Stimulated activated CD4-positive, alpha-beta T cell treated with anti-CD3 and anti-CD28 coated beads, Interleukin-2, amount 100 ng/mL, for 4 hours (primary cell): Measurements from ENCODE around the gene RHOT1.
"Not testable (repeated sequence)": the region's sequence is repeated elsewhere in the genome, so short reads cannot be mapped to it uniquely, and the experiment has no call there.

Experiments
- DNase-seq: peaks from one replicate; pipeline ENCODE4 v3.0.0-alpha.2; 2020; ENCODE audit warnings: low read depth

The RHOT1 gene

DNA sequence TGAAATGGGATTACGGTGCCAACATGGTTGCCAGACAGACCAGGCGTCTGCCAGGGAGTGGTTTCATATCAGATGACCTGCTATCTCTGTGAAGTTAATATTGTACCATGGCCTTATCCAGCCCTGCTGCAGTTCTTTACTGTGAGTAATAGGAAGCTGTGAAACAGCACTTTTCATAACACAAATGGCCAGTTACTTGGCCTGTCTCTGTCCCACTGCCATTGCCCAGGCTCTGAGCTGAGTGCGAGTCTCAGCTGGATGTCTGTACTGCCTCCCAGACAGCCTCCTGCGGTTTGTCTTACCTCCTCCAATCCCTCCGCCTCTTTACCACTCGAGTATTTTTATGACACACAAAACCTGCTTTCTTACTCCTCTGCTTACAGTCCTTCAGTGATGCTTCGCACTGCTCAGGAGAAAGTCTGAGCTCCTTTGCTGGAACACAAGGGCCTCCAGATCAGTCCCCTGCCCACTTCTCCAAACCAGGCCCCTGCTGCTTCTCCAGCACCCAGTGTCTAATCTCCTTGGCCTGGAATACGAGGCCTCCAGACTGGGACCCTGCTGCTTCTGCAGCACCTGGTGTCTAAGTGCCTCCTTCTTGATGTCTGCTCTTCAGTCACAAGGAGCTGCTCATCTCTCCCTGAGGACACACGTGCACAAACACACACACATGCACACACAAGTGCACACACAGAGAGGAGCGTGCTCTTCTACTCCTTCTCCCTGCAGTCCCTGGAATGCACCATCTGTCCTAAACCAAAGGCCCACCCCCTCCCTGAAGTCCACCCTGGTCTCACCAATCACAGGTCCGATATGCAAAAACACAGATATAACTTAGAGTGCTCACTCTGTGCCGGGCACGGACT lies 17.1 kb upstream of the RHOT1 start:
- DNase-seq: no peak

DNA sequence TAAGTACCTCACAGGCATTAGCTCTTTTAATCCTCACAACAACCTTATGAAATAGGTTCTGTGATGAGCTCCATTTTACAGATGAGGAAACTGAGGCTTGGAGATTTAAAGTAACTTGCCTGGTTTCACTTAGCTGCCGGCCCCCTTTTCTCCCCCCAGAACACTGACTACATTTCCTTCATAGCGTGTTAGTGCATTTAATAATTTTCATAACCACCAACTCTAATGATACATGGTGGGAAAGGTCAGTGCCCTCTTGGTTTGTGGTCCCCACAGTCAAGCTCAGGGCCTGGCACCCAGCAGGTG lies 16.5 kb upstream of the RHOT1 start:
- DNase-seq: no peak

DNA sequence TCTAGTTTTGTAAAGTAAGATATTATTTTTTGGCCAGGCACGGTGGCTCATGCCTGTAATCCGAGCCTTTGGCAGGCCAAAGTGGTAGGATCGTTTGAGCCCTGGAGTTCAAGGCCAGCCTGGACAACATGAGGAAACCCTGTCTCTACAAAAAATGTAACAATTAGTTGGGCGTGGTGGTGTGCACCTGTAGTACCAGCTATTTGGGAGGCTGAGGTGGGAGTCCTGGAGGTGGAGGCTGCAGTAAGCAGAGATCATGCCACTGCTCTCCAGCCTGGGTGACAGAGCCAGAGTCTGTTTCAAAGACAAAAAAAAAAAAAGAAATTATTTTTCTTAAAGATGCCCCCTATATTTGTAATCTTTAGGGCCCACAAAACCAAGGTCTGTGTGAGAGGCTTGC lies 16.0 kb upstream of the RHOT1 start:
- DNase-seq: no peak

DNA sequence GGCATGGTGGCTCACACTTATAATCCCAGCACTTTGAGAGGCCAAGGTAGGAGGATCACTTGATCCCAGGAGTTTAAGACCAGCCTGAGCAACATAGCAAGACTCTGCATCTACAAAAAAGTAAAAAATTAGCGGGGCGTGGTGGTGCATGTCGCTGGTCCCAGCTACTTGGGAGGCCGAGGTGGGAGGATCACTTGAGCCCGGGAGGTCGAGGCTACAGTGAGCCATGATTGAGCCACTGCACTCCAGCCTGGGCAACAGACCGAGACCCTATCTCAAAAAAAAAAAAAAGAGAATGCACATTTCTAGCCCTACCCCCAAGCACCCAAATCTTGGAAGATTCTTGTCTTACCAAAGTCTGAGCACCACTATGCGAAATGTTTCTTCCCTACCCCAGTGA lies 15.6 kb upstream of the RHOT1 start:
- no peak for DNase-seq

DNA sequence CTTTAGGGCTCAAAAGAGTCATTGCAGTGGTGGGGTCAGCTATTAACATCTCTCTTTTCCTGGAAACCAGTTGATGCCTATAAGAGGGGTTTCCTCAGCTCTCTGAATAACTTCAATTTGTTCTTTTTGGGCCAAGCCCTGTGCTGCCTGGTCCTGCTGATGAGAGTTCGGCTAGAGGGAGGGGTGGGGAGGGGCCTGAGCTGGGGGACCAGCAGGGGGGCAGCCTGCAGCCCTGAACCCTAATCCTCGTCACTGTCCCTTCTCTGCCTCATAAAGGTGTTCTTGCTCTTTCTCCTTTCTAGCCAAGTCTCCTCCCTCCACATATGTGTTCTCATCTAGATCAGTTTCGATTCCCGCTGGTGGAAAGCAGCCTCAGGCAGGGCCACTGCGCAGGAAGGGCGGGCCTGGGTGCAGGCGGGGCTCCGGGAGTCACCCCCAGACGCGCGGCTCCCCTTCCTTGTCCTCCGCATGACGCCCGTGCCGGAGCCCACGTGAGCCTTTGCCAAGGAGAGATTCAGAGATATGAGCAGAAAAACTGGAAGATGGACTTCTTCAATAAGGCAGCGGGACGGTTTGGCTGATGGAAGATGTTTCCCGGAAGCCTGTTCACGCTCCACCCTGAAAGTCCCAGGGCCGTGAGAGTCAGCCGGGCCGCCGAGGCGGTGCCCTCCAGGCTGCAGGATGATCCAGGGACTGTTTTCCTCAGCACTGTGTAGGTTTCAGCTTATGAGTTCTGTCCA lies 15.0 kb upstream of the RHOT1 start:
- peak; percentile 84 for DNase-seq

DNA sequence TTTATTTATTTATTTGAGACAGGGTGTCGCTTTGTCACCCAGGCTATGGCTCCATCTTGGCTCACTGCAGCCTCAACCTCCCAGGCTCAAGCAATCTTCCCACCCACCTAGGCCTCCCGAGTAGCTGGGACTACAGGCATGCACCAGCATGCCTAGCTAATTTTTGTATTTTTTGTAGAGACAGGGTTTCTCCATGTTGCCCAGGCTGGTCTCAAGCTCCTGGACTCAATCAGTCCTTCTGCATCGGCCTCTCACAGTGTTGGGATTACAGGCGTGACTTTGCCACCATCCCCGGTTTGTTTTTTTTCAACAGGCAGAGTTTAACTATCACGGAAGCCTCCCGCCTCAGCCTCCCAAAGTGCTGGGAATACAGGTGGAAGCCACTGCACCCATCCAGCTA lies 13.8 kb upstream of the RHOT1 start:
- not testable (repeated sequence) for DNase-seq

DNA sequence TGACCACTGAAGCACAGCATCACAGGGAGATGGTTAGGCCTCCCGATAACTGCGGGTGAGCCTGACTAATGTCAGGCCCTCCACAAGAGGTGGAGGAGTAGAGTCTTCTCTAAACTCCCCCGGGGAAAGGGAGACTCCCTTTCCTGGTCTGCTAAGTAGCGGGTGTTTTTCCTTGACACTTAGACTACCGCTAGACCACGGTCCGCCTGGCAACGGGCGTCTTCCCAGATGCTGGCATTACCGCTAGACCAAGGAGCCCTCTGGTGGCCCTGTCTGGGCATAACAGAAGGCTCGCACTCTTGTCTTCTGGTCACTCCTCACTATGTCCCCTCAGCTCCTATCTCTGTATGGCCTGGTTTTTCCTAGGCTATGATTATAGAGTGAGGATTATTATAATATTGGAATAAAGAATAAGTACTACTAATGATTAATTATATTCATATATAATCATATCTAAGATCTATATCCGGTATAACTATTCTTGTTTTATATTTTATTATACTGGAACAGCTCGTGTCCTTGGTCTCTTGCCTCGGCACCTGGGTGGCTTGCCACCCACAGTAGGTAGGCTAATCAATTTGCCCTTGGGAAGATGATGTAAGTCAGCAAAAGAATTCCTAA lies 6.7 kb upstream of the RHOT1 start:
- not testable (repeated sequence) for DNase-seq

DNA sequence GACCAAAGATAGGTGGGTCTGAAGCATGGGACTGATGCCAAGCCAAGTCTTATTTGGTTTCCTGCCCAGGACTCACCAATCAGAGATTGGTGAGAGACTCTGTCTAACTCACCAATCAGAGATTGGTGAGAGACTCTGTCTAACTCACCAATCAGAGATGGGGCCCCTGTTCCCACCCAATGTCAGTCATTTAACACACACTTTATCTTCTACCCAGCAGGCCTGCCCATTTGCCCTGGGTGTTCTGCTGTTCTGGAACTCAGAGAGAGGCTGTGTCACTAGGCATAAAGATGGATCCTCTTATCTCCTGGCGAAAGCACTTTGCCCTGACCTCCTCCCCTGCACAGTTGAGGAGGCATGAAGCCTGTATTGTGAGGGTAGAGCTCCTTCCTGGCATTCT lies 5.4 kb upstream of the RHOT1 start:
- no peak for DNase-seq

DNA sequence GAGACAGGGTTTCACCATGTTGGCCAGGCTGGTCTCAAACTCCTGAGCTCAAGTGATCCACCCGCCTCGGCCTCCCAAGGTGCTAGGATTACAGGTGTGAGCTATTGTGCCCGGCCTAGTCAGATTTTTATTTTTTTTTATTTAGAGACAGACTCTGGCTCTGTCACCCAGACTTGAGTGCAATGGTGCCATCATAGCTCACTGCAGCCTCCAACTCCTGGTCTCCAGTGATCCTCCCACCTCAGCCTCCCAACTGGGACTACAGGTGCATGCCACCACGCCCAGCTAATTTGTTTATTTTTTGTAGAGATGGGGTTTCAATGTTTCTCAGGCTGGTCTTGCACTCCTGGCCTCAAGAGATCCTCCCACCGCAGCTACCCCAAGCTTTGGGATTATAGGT lies 2.8 kb upstream of the RHOT1 start:
- DNase-seq: not testable (repeated sequence)

DNA sequence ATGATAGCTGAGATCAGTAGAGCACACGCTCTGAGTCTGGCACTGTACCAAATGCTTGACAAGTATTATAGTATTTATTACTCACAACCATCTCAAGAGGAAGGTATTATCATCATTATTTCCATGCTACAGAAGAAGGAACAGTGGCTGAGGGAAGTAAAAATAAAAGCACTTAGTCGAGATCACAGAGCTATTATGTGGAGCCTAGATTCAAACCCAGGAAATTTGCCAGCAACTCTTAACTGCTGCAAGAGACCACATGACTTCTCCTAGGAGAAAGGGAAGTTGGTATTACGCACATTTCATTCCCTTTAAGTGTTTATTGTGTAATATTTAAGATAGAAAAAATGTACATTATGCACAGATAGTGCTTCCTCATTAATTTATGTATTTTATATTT lies 1.0 kb upstream of the RHOT1 start:
- DNase-seq: no peak

DNA sequence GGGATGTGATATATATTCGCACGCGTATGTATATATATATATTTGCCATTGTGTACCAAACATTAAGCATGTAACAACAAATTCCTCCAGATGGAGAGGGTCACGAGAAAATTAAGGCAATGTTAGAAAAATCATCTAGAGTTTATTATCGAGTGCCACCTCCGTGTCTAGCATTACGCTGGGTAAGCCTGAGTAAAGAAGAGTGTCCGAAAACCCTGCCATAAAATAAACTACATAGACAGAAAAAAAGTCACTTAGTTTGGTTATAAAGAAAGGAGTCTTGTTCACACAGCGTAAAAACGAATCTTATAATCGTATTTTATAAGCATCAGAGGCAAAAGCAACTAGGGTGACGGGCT lies 644 bp upstream of the RHOT1 start:
- no peak for DNase-seq

DNA sequence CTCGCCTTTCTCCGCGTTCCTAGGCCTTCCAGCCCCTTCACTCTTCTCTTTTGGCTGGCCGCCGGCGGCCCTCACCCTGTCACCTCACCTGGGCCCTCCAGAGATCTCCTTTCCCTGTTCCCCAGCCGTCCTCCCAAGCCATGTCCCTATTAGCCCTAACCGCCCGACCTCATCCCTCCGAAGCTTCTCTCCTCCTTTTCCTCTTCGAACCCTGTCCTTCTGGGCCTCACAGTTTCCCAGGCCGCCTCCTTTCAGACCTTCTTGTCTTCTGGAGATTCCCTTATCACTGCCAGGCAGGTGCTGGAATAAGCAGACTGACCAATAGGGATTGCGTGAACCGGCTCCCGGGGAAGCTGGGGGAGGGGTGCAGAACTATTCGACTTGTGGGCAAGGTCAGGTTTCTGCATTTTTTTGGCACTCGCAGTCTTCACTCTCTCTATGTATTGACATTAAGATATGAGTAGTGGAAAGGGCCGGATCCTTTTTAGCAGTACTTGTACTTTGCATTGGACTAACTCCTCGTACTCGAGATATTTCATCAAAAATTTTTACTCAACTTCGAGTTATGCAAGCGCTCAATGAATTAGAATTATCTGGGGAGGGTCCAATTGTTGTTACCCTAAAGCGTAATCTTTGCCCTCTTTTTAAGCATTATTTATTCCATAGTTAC lies 690 bp downstream of the RHOT1 start:
- DNase-seq: no peak

DNA sequence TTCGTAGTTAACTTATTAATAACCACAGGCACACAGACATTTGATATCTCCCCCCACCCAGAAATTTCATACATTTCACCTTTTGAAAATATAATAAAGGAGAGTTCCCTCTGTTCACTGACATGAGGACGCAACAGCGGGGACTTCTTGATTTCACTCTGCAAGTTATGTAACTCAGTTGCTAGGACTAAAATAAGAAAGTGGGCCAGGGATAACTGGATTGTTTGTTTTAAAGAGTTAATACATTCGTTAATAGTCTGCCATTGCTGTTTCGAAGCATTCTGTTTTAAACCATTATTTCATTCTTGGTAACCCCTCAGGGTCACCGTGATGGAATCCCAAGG lies 1.2 kb downstream of the RHOT1 start:
- DNase-seq: no peak

DNA sequence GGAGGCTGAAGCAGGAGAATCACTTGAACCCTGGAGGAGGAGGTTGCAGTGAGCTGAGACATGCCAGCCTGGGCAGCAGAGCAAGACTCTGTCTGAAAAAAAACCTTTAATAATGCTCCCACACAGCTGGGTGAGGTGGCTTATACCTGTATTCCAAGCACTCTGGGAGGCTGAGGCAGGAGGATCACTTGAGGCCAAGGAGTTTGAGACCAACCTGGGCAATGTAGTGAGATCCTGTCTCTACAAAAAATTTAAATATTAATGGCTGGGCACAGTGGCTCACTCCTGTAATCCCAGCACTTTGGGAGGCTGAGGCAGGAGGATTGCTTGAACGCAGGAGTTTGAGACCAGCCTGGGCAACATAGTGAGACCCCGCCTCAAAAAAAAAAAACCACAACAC lies 2.1 kb downstream of the RHOT1 start:
- not testable (repeated sequence) for DNase-seq

DNA sequence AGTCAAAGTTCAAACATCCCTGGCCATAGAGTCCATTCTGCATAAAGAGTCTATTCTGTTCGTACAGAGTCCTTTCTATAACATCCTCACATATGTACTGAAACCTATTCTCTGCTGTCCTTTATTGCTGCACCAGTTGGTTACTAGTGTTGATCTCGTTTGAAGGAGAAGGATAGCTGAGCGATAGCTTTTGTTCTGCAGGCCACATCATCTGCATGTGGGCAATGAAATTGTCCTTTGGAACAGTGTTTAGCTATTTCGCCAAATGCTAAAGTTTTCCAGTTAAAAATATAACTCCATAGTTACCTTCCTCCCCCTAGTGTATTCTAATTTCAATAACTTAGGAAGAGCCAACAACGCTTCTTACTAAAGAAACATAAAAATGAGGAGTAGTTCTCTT lies 6.0 kb downstream of the RHOT1 start:
- no peak for DNase-seq

DNA sequence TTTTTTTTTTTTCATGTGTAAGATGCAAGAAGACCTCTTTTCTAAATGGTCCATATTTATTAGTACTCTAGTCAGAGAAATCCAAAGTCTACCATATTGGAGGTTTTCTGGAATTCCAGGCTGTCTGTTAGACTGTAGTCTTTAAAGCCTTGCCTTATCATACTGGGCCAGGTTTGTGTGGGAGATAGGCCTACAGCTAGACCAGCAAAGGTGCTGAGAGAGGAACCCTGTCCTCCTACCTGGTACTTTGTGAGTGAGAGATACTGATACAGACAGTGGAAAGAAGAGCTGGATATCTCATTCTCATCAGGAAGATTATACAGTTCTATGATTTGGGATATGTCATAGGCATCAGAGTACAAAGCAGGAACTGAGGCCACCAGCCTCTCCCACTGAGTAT lies 8.1 kb downstream of the RHOT1 start:
- no peak for DNase-seq

DNA sequence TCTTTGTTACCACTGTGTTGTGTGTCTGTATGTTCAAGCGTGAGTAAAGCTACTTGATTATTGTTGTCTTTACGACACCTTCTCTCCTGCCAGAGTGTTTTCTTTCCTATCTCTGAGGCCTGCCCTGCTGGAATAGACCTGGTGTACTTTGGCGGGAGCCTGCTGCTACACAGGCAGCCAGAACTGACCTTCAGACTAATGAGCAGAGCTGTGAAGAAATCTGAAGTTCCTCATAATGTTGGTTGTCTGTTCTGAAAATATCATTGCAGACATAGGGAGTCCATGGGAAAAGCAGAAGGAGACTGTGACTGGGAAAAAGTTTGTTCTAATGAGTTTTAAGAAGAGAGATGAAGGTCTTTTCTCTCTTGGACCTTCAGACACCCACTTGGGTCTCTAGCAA lies 9.8 kb downstream of the RHOT1 start:
- no peak for DNase-seq

DNA sequence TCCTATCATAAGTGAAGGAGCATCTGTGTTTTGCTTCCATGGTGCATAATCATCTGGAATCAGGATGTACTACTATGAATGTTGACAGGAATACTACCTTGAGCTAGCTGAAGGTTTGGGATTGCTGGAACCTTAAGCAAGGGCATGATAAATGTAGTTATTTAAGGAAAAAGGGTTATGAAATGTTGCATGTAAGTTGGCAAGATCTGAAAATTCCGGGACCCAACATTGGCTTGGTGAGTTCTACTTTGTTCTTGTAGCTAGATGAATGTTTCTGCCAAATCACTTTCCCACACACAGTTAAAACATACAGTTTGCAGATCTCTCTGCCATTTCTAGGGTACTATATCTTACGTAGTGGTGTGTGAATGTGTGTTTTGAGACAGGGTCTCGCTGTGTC lies 13.6 kb downstream of the RHOT1 start:
- no peak for DNase-seq

DNA sequence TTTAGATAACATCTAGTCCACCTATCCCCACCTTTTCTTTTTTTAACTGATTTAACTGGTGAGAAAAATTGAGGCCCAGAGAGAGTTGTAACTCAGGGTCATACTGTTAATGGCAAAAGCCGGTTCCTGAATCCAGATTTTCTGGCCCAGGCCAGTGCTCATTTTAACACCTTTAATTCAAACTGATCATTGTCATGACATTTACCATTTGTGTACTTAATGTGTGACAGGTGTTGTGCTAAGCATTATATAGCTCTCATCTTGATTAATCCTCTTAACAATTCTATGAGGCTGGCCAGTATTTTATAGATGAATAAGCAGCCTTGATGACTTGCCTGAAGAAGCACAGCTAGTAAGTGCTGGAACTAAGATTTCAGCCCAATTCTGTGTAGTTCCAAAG lies 14.4 kb downstream of the RHOT1 start:
- DNase-seq: no peak

DNA sequence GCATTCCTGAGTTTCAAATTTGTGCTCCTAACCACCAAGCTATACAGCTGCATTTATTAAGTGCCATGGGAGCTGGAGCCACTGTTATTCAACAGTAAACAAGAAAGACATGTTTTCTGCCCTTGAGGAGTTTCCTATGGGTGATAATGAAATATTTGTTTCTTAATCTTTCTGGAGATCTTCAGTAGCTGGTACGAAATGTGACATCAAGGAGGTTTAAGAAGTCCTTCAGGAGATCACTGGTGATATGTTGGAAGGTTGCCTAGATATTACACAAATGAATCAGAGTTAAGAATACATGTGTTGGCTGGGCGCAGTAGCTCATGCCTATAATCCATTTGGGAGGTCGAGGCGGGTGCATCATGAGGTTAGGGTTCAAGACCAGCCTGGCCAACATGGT lies 14.9 kb downstream of the RHOT1 start:
- no peak for DNase-seq

DNA sequence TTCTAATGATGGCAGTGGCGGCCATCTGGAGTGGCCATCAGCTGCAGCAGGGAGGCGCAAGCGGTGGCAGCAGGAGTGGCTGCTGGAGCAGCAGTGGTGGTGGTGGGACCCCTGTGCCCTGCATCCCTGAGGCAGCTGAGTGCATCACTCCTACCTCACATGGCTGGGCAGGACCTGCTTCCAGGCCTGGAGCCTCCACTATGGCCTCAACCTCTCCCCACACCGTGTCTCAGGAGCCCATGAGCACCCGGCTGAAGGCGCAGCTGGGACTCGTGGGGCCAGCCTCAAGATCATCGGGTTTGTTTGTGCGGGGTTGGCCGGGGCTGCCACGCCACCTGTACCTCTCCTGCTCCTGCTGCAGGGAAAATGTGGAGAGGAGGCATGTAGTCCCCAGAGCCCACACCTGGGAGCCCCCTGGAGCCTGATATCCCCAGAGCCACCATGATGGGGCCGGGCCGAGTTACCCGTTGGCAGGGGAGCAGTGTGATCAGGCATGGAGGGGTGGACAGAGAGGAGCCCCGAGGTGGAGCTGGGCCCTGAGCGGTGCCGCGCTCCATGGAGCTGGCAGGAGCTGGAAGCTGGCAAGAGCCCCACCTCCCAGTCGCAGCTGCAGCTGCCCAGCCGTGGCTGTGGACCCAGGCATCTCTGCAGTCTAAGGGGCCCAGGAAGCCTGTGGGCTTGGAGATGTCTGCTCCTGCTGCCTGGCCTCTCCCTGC lies 16.7 kb downstream of the RHOT1 start:
- no peak for DNase-seq
